ENCODE measurements around the gene GREM1. TPM values are rescaled to one million over a fixed set of nuclear protein-coding genes. Genes with fewer than 3 reads are reported as not detected.

GREM1 gene
- total and polyA plus RNA-seq, 2 of the 8 experiments (the other 6 are each of a cell fraction or from before 2014, with no cell fraction given), result 0.12 to 1.1 TPM

GRCh38 chr15:32677238-32677750 is 40.5 kb upstream of the GREM1 start:
- H2BK12ac ChIP-seq (ENCODE audit: low read depth, low read length), result peak overlapping the region; percentile 62; the same call in 1 of the 2 replicates
- no peaks in the 10 kb centered on the region for H3K9me3 ChIP-seq (ENCODE audit: insufficient read depth in 2 of 2, low read depth in 1 of 2, low read length in 1 of 2)
- no peak overlapping the region for H3K27ac ChIP-seq (ENCODE audit: low read depth, low read length)
- no peak overlapping the region for H3K18ac ChIP-seq (ENCODE audit: extremely low read depth, low read length)
- no peaks in the 10 kb centered on the region; the same call in 1 of the 2 replicates for H3K23me2 ChIP-seq (ENCODE audit: low read depth, low read length)
- no peak overlapping the region for H3K4me2 ChIP-seq (ENCODE audit: insufficient read depth in 1 of 2, low read depth in 2 of 2, low read length in 2 of 2)
- no peak overlapping the region for H2AK5ac ChIP-seq (ENCODE audit: low read depth, low read length)
- H3K56ac ChIP-seq (replicated peaks; ENCODE audit: insufficient read length, low read depth, low read length), result no peak overlapping the region
- no peak overlapping the region for H2BK15ac ChIP-seq (ENCODE audit: low read length)
- H3K4me3 ChIP-seq (ENCODE audit: extremely low read depth in 1 of 4, insufficient read depth in 2 of 4, low read depth in 3 of 4, low read length in 4 of 4), result no peak overlapping the region
- peak overlapping the region; percentile 57; the same call in 1 of the 2 replicates for H2AFZ ChIP-seq (ENCODE audit: low read length)
- no peak overlapping the region for H3K14ac ChIP-seq (ENCODE audit: insufficient read length)
- H4K20me1 ChIP-seq (replicated peaks in 1 of 2; ENCODE audit: control insufficient read depth in 1 of 2, insufficient read depth in 2 of 2, low read length in 2 of 2), result no peaks in the 10 kb centered on the region
- peaks cover 0 to 6% (median under 1%) of the 10 kb centered on the region in 4 experiments; a peak in 2 of 7 replicates for H3K4me1 ChIP-seq (replicated peaks in 1 of 4; ENCODE audit: control insufficient read depth in 3 of 4, insufficient read depth in 4 of 4, low read length in 3 of 4)
- no peak for DNase-seq (ENCODE audit: low read depth in 1 of 2, low spot score in 2 of 2)
- no peak overlapping the region for H3K9ac ChIP-seq (replicated peaks in 1 of 4; ENCODE audit: extremely low read depth in 1 of 4, low read depth in 3 of 4, low read length in 3 of 4)
- FAIRE-seq, result no peak
- ChIA-PET CTCF (ENCODE audit: partially characterized antibody) (interaction anchor here (1.3 to 2.0 kb wide), 5 partner anchors 14 to 259 kb away, joined by 3 to 8 read pairs (median 4); no protein-coding TSS in a partner anchor), POLR2A (ENCODE audit: partially characterized antibody) (no interaction called here)
- H3K4ac ChIP-seq (replicated peaks; ENCODE audit: insufficient read length, low read depth, low read length), result no peak overlapping the region
- H2BK20ac ChIP-seq (ENCODE audit: low read length), result no peak overlapping the region
- no peaks in the 10 kb centered on the region for H3K27me3 ChIP-seq (replicated peaks in 1 of 4; ENCODE audit: control insufficient read depth in 3 of 4, extremely low read depth in 1 of 4, insufficient read depth in 3 of 4, low read length in 3 of 4)
- no peak overlapping the region for H2BK5ac ChIP-seq (ENCODE audit: low read depth, low read length)
- H3K36me3 ChIP-seq (ENCODE audit: control insufficient read depth in 2 of 4, insufficient read depth in 4 of 4, low read length in 3 of 4), result no peaks in the 10 kb centered on the region
- no peak overlapping the region for H4K8ac ChIP-seq (ENCODE audit: extremely low read depth, insufficient read depth, low read length)
- H3K23ac ChIP-seq (ENCODE audit: insufficient read length), result no peak overlapping the region
- no peaks in the 10 kb centered on the region for H3K79me2 ChIP-seq (ENCODE audit: control insufficient read depth in 1 of 2, insufficient read depth in 2 of 2, low read length in 2 of 2)
- no peak overlapping the region for H2BK120ac ChIP-seq (replicated peaks; ENCODE audit: low read depth, low read length)
- WGBS, 2 experiments (ENCODE audit: extremely low coverage in 1 of 2, insufficient coverage in 1 of 2, insufficient read length in 1 of 2, insufficient replicate concordance in 2 of 2, low coverage in 1 of 2, low lambda C conversion rate in 2 of 2, missing lambda C conversion rate in 1 of 2), result 94% methylated on average over 5 of the region's 5 CpGs; no CpG with 5 or more reads in 1 of the 2 experiments
- no peak overlapping the region for H4K91ac ChIP-seq (replicated peaks; ENCODE audit: insufficient read length, low read length)
- H4K5ac ChIP-seq (ENCODE audit: insufficient read length, low read depth, low read length), result no peak overlapping the region
- H3K79me1 ChIP-seq (ENCODE audit: low read depth, low read length), result no peaks in the 10 kb centered on the region
- no peak for TF ChIP-seq USF2 (IDR thresholded peaks at IDR 0.05; ENCODE audit: low read length)
- TF ChIP-seq SUZ12 (IDR thresholded peaks at IDR 0.05; ENCODE audit: low read length), result no peak
- TF ChIP-seq POLR2A (IDR thresholded peaks at IDR 0.05; ENCODE audit: control extremely low read depth in 1 of 2, low read depth in 2 of 2, low read length in 2 of 2), result no peak
- no peak for TF ChIP-seq NRF1 (IDR thresholded peaks at IDR 0.05; ENCODE audit: low read depth, low read length)
- TF ChIP-seq SP2 (IDR thresholded peaks at IDR 0.05; ENCODE audit: low read length), result no peak
- no peak for TF ChIP-seq E2F6 (IDR thresholded peaks at IDR 0.05)
- no peak for TF ChIP-seq SAP30 (IDR thresholded peaks at IDR 0.05; ENCODE audit: insufficient read depth, insufficient replicate concordance, low read length)
- no peak for TF ChIP-seq SIX5 (IDR thresholded peaks at IDR 0.05; ENCODE audit: low read depth, low read length)
- no peak for TF ChIP-seq FOSL1 (IDR thresholded peaks at IDR 0.05; ENCODE audit: insufficient read depth, low read depth, low read length)
- TF ChIP-seq CHD1 (IDR thresholded peaks at IDR 0.05; ENCODE audit: low read depth, low read length), result no peak
- no peak for TF ChIP-seq HDAC2 (IDR thresholded peaks at IDR 0.05; ENCODE audit: borderline replicate concordance in 1 of 2, low read depth in 2 of 2, low read length in 2 of 2)

Measured in H1 (cell line).